Muscle layer of duodenum (tissue), 2 donors: ENCODE measurements around the gene MCOLN1.

Source experiments
- H3K27ac ChIP-seq: one replicate; pipeline ENCODE4 v1.7.0; 2013; ENCODE audit warnings: mild to moderate bottlenecking, low read length
- H3K27me3 ChIP-seq: one replicate; pipeline ENCODE4 v1.7.0; 2013; ENCODE audit warnings: low read depth, mild to moderate bottlenecking, control low read depth, low read length
- H3K36me3 ChIP-seq, 2 donors: one replicate each; pipeline ENCODE4 v1.7.0; 2013; ENCODE audit warnings: low read length in 2 of 2, control low read depth in 1 of 2, mild to moderate bottlenecking in 1 of 2; ENCODE audit not compliant: insufficient read depth in 2 of 2, control insufficient read depth in 1 of 2
- H3K4me1 ChIP-seq, 2 donors: one replicate each; pipeline ENCODE4 v1.7.0; 2013; ENCODE audit warnings: low read length in 2 of 2, mild to moderate bottlenecking in 2 of 2, control low read depth in 1 of 2, moderate library complexity in 1 of 2; ENCODE audit not compliant: insufficient read depth in 2 of 2, control insufficient read depth in 1 of 2
- H3K4me3 ChIP-seq, 2 donors: one replicate each; pipeline ENCODE4 v1.7.0; 2013; ENCODE audit warnings: low read length in 2 of 2, low read depth in 1 of 2, mild to moderate bottlenecking in 1 of 2
- H3K9me3 ChIP-seq, 2 donors: one replicate each; pipeline ENCODE4 v1.7.0; 2013; ENCODE audit warnings: low read length in 2 of 2, control low read depth in 1 of 2, mild to moderate bottlenecking in 1 of 2; ENCODE audit not compliant: control insufficient read depth in 1 of 2
- donor health status: healthy.

MCOLN1 gene

GRCh38 chr19:7528192-7528519 is 5.7 kb downstream of the MCOLN1 start:
- peaks cover 7 to 13% of the 10 kb centered on the region in 2 donors for H3K4me1 ChIP-seq
- H3K4me3 ChIP-seq, result no peak overlapping the region
- H3K27me3 ChIP-seq, result no peaks in the 10 kb centered on the region
- no peak overlapping the region for H3K27ac ChIP-seq
- peaks cover 0 to 54% of the 10 kb centered on the region in 2 donors for H3K36me3 ChIP-seq
- no peaks in the 10 kb centered on the region for H3K9me3 ChIP-seq

GRCh38 chr19:7528522-7529245 is 6.3 kb downstream of the MCOLN1 start:
- Histone ChIP-seq H3K9me3 (no peaks in the 10 kb centered on the region), H3K4me3 (no peak overlapping the region), H3K27me3 (no peaks in the 10 kb centered on the region), H3K4me1 (peaks cover 3 to 7% of the 10 kb centered on the region in 2 donors), H3K36me3 (peaks cover 0 to 54% of the 10 kb centered on the region in 2 donors), H3K27ac (no peak overlapping the region)

- peaks cover 0 to 54% of the 10 kb centered on the region in 2 donors for H3K36me3 ChIP-seq
Measured at GRCh38 chr19:7529246-7529600, 6.8 kb downstream of the MCOLN1 start.

GRCh38 chr19:7529610-7530490 is 7.4 kb downstream of the MCOLN1 start:
- no peaks in the 10 kb centered on the region for H3K27me3 ChIP-seq
- no peak overlapping the region for H3K4me3 ChIP-seq
- H3K4me1 ChIP-seq, result peaks cover 0 to 3% of the 10 kb centered on the region in 2 donors
- H3K36me3 ChIP-seq, result peaks cover 0 to 50% of the 10 kb centered on the region in 2 donors
- H3K27ac ChIP-seq, result no peak overlapping the region
- H3K9me3 ChIP-seq, result no peaks in the 10 kb centered on the region

More at GRCh38 chr19:7529246-7529600, 6.8 kb downstream of the MCOLN1 start:
- Histone ChIP-seq H3K27ac (no peak overlapping the region), H3K4me1 (peaks cover 3 to 4% of the 10 kb centered on the region in 2 donors), H3K9me3 (no peaks in the 10 kb centered on the region), H3K27me3 (no peaks in the 10 kb centered on the region), H3K4me3 (no peak overlapping the region)

- Histone ChIP-seq H3K4me3 (peak overlapping the region; percentile 68 to 89), H3K27ac (peak overlapping the region; percentile 60), H3K4me1 (peaks cover 7 to 9% of the 10 kb centered on the region in 2 donors), H3K36me3 (peaks cover 0 to 26% of the 10 kb centered on the region in 2 donors), H3K9me3 (no peaks in the 10 kb centered on the region), H3K27me3 (no peaks in the 10 kb centered on the region)
Measured at GRCh38 chr19:7533281-7533885, 11.0 kb downstream of the MCOLN1 start.

- Histone ChIP-seq H3K4me1 (peaks cover 7 to 9% of the 10 kb centered on the region in 2 donors), H3K9me3 (no peaks in the 10 kb centered on the region), H3K27me3 (no peaks in the 10 kb centered on the region), H3K36me3 (peaks cover 0 to 25% of the 10 kb centered on the region in 2 donors), H3K4me3 (peak overlapping the region; percentile 81 to 89), H3K27ac (peak overlapping the region; percentile 79)
Measured at GRCh38 chr19:7533925-7534480, 11.6 kb downstream of the MCOLN1 start.

- Histone ChIP-seq H3K27ac (peak overlapping the region; percentile 79), H3K4me1 (peaks cover 7 to 9% of the 10 kb centered on the region in 2 donors), H3K36me3 (peaks cover 0 to 19% of the 10 kb centered on the region in 2 donors)
Measured at GRCh38 chr19:7534531-7535046, 12.2 kb downstream of the MCOLN1 start.

GRCh38 chr19:7535047-7535997 is 12.9 kb downstream of the MCOLN1 start, which contains the start of gene PNPLA6:
PNPLA6 (plus strand) TSS chr19:7535717; CDS start chr19:7535789, 72 bp downstream.
- Histone ChIP-seq H3K9me3 (no peaks in the 10 kb centered on the region), H3K27me3 (no peaks in the 10 kb centered on the region), H3K27ac (peak within 1 kb of the TSS; percentile 79), H3K36me3 (peaks cover 4 to 18% of the 10 kb centered on the region in 2 donors), H3K4me3 (peak within 1 kb of the TSS; percentile 81 to 89), H3K4me1 (peaks cover 7 to 9% of the 10 kb centered on the region in 2 donors)

More at GRCh38 chr19:7534531-7535046, 12.2 kb downstream of the MCOLN1 start:
- Histone ChIP-seq H3K9me3 (no peaks in the 10 kb centered on the region), H3K27me3 (no peaks in the 10 kb centered on the region), H3K4me3 (peak overlapping the region; percentile 81 to 89)

- no peaks in the 10 kb centered on the region for H3K9me3 ChIP-seq
- H3K27me3 ChIP-seq, result no peaks in the 10 kb centered on the region
- peaks cover 7 to 9% of the 10 kb centered on the region in 2 donors for H3K4me1 ChIP-seq
- H3K36me3 ChIP-seq, result peaks cover 6 to 22% of the 10 kb centered on the region in 2 donors
- H3K27ac ChIP-seq, result peak overlapping the region; percentile 79
- peak overlapping the region; percentile 81 to 89 for H3K4me3 ChIP-seq
Measured at GRCh38 chr19:7535998-7536695, 13.7 kb downstream of the MCOLN1 start.
